Activated naive CD8-positive, alpha-beta T cell treated with anti-CD3 and anti-CD28 coated beads, Interleukin-2, amount 50 U/mL, for 24 hours (primary cell): ENCODE measurements around the gene NSD1.

ENCODE experiments used
- ATAC-seq: fragments of 150-1000 bp; cut with Tn5 transposase; one replicate; pipeline ENCODE4 v1.10.0; 2021
- DNase-seq: peaks from one replicate; pipeline ENCODE4 v3.0.0; 2021
- H3K27ac Mint-ChIP-seq: one replicate; pipeline ENCODE4 v1.8.0; 2021; ENCODE audit warnings: mild to moderate bottlenecking, mixed read lengths
- H3K27me3 Mint-ChIP-seq: one replicate; pipeline ENCODE4 v1.8.0; 2021; ENCODE audit warnings: mixed read lengths
- H3K36me3 Mint-ChIP-seq: one replicate; pipeline ENCODE4 v1.8.0; 2021; ENCODE audit warnings: low read depth, mixed read lengths
- H3K4me1 Mint-ChIP-seq: one replicate; pipeline ENCODE4 v1.8.0; 2021; ENCODE audit warnings: mixed read lengths
- H3K4me3 Mint-ChIP-seq: one replicate; pipeline ENCODE4 v1.8.0; 2021; ENCODE audit warnings: mild to moderate bottlenecking, moderate library complexity, mixed read lengths
- H3K9me3 Mint-ChIP-seq: one replicate; pipeline ENCODE4 v1.8.0; 2021; ENCODE audit warnings: mixed read lengths

NSD1 gene

DNA sequence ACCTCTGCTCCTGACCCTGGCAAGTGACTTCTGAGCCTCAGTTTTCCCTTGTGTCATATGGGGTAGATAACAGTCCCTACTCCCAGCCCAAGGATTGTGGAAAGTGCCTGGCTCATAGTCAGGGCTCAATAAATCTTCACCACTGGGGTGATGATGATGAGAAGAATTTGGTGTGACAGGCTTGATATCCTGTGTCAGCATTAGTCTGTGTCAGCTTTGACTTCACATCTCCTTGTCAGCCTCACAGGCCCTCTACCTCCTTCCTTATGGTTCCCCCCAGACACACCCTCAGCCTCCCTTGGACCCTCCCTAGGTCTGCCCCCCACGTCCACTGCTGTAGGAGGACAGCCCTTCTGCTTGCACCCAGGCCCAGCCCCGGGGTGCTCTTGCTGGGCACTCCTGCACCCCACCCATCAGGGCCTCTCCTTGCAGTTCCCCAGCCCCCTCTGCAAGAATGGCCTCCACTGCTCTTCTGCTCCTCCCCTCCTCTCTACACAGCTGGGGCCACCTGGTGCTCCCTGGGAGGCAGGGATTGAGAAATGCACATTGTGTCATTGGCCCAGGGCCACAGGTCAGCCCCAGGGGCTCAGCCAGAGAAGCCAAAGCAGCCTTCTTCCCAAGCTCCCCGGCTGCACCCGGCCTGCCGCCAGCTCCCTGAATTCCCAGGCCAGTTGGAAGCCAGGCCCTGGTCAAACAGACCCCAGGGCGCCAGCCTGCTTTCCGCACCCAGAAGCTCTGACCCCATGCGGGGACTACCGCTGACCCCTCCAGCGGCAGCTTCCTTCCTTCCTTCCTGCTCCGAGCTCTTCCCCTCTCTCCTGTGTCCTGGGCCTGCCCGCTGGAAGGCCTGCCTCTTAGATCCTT, 39.1 kb upstream of the NSD1 start:
- Mint-ChIP-seq H3K27ac (no peak overlapping the region), H3K36me3 (no peaks in the 10 kb centered on the region), H3K27me3 (peaks cover 4% of the 10 kb centered on the region), H3K4me3 (no peak overlapping the region), H3K9me3 (no peaks in the 10 kb centered on the region), H3K4me1 (no peaks in the 10 kb centered on the region)
- ATAC-seq = no peak
- no peak for DNase-seq

DNA sequence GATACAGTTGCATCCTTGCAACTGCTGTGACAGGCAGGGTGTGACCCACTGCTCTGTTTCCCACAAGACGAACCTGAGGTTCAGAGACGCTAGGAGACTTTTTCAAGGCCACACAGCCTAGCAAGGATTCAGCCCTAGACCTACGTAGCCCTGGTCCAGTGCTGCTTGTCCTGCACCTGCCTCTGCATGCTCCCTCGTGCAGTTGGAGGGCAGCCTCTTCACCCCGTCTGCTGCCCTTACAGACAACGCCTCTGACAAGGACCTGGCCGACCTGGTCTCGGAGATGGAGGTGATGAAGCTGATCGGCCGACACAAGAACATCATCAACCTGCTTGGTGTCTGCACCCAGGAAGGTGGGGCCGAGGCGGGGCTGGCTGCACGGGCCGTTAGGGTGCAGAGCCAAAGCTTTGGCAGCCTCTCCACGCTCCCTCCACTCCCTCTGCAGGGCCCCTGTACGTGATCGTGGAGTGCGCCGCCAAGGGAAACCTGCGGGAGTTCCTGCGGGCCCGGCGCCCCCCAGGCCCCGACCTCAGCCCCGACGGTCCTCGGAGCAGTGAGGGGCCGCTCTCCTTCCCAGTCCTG, 38.4 kb upstream of the NSD1 start:
- H3K27me3 Mint-ChIP-seq = peaks cover 5% of the 10 kb centered on the region
- DNase-seq (no peak), ATAC-seq (no peak)
- no peak overlapping the region for H3K27ac Mint-ChIP-seq
- H3K36me3 Mint-ChIP-seq = no peaks in the 10 kb centered on the region
- no peaks in the 10 kb centered on the region for H3K9me3 Mint-ChIP-seq
- no peaks in the 10 kb centered on the region for H3K4me1 Mint-ChIP-seq
- H3K4me3 Mint-ChIP-seq = no peak overlapping the region

DNA sequence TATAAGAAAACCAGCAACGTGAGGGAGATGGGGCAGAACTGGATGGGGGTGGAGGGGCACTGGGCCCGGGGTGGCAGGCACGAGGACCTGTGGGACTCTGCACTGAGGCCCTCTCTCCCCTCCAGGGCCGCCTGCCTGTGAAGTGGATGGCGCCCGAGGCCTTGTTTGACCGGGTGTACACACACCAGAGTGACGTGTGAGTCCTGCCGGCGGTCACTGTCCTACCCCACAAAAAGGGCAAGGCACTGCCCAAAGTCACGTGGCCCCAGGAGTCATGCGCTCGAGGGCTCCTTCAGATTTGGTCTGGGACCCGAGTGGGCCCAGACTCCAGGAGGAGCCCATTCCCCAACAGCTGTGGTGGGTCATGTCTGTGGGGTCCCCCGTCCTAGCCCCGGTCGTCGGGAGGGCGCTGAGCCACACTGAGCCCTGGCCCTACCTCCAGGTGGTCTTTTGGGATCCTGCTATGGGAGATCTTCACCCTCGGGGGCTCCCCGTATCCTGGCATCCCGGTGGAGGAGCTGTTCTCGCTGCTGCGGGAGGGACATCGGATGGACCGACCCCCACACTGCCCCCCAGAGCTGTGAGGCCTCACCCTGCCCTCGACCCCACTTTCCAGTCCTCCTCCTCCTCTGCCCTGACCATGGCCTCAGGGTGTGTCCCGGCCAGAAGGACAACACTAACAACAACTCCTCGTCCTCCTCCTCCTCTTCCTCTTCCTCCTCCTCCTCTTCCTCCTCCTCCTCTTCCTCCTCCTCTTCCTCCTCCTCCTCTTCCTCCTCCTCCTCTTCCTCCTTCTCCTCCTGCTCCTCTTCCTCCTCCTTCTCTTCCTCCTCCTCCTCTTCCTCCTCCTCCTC, 37.2 kb upstream of the NSD1 start:
- H3K27me3 Mint-ChIP-seq = peaks cover 9% of the 10 kb centered on the region
- ATAC-seq = no peak
- no peak overlapping the region for H3K4me3 Mint-ChIP-seq
- no peak for DNase-seq
- H3K27ac Mint-ChIP-seq = no peak overlapping the region
- H3K4me1 Mint-ChIP-seq = no peaks in the 10 kb centered on the region
- no peaks in the 10 kb centered on the region for H3K36me3 Mint-ChIP-seq
- no peaks in the 10 kb centered on the region for H3K9me3 Mint-ChIP-seq

DNA sequence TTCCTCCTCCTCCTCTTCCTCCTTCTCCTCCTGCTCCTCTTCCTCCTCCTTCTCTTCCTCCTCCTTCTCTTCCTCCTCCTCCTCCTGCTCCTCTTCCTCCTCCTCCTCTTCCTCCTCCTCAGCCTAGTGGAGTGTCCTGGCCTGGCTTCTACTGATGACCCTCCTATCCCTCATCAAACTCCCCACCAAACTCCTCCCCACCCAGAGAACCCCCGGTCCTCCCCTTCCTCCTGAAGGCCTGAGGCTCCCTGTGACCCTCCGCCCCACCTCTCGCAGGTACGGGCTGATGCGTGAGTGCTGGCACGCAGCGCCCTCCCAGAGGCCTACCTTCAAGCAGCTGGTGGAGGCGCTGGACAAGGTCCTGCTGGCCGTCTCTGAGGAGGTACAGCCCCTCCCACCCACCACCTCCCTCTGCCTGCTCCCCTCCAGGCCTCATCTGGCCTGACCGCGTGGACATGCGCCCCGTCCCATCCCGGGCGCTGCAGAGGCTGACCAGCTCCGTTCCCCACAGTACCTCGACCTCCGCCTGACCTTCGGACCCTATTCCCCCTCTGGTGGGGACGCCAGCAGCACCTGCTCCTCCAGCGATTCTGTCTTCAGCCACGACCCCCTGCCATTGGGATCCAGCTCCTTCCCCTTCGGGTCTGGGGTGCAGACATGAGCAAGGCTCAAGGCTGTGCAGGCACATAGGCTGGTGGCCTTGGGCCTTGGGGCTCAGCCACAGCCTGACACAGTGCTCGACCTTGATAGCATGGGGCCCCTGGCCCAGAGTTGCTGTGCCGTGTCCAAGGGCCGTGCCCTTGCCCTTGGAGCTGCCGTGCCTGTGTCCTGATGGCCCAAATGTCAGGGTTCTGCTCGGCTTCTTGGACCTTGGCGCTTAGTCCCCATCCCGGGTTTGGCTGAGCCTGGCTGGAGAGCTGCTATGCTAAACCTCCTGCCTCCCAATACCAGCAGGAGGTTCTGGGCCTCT, 36.3 kb upstream of the NSD1 start:
- H3K27ac Mint-ChIP-seq = no peak overlapping the region
- no peak overlapping the region for H3K4me3 Mint-ChIP-seq
- ATAC-seq (no peak), DNase-seq (no peak)
- H3K36me3 Mint-ChIP-seq = no peaks in the 10 kb centered on the region
- H3K27me3 Mint-ChIP-seq = peaks cover 9% of the 10 kb centered on the region
- no peaks in the 10 kb centered on the region for H3K9me3 Mint-ChIP-seq
- no peaks in the 10 kb centered on the region for H3K4me1 Mint-ChIP-seq

DNA sequence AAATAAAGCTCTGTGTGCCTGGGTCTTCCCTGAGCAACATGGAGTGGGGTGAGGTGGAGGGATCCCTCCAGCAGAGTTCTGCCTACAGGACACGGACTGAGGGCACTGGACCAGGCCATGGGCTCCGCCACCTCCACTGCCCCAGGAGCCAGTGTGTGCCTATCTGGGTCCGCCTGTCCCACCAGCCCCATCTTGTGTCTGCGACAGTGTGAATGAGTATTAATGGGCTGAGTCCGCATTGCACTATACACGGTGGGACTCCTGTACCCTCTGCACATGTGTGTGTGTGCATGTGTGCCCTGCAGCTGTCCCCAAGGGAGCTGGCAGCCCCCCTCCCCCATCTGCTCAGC, 35.5 kb upstream of the NSD1 start:
- H3K27ac Mint-ChIP-seq = no peak overlapping the region
- no peaks in the 10 kb centered on the region for H3K4me1 Mint-ChIP-seq
- H3K27me3 Mint-ChIP-seq = peaks cover 9% of the 10 kb centered on the region
- H3K36me3 Mint-ChIP-seq = no peaks in the 10 kb centered on the region
- ATAC-seq = no peak
- H3K4me3 Mint-ChIP-seq = no peak overlapping the region
- no peak for DNase-seq
- no peaks in the 10 kb centered on the region for H3K9me3 Mint-ChIP-seq

DNA sequence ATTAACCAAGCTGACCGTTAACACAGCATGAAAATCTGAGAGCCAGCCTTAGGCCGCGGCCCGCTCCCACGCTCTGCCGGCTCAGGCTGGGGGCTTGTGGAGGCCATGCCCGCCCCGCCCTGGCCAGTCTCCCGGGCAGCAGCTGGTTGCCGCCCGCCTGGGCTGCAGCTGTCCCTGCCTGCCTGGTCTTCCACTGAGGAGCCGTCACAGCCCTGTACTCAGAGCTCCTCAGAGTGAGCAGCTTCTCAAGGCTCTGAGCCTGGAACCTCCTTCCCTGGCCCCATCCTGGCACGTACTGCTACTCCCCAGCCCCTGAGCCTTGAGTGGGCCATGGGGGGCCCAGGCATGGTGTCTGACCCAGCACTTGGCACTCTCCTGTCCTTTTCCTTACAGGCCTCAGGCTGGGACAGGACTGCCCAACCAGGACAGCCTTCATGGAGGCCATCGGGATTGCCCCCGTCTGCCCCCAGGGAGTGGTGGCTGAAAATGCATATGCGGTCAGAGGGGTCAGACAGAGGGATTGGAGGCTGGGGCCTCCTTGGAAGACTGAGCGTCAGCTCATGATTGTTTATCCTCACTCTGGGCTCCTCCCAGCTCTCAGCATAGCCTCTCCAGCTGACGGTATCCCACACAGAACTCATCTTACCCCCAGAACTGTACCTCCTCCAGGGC, 35.0 kb upstream of the NSD1 start:
- Mint-ChIP-seq H3K27ac (no peak overlapping the region), H3K9me3 (no peaks in the 10 kb centered on the region), H3K36me3 (no peaks in the 10 kb centered on the region), H3K27me3 (peaks cover 9% of the 10 kb centered on the region), H3K4me1 (no peaks in the 10 kb centered on the region), H3K4me3 (no peak overlapping the region)
- ATAC-seq (no peak), DNase-seq (no peak)

DNA sequence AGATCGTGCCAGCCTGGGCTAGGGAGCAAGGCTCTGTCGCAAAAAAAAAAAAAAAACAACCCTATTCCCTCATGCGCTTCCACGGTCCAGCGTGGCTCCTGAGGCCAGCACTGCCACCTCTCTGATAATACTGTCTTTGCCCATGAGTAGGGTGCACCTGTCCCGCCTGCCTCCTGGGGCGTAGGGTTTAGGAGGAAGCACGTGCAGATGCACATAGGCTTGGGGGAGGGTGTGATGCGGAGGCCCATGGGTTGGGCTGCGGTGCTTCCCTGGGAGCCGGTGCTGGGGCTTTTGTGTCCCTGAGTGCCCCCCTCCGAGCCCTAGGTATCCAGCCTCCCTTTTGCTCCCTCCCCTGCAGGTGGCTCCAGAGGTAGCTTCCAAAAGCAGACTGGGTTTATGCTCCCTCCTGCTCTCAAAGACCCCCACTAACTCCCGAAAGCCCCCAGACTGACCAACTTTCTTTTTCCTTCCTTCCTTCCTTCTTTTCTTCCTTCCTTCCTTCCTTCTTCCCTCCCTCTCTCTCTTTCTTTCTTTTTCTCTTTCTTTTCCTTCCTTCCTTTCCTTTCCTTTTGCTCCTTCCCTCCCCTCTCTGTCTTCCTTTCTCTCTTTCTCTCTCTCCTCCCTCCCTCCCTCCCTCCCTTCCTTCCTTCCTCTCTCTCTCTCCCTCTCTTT, 34.0 kb upstream of the NSD1 start:
- H3K9me3 Mint-ChIP-seq = no peaks in the 10 kb centered on the region
- no peak for ATAC-seq
- no peaks in the 10 kb centered on the region for H3K36me3 Mint-ChIP-seq
- H3K27me3 Mint-ChIP-seq = peaks cover 13% of the 10 kb centered on the region
- no peak overlapping the region for H3K27ac Mint-ChIP-seq
- H3K4me1 Mint-ChIP-seq = no peaks in the 10 kb centered on the region
- H3K4me3 Mint-ChIP-seq = no peak overlapping the region
- no peak for DNase-seq

DNA sequence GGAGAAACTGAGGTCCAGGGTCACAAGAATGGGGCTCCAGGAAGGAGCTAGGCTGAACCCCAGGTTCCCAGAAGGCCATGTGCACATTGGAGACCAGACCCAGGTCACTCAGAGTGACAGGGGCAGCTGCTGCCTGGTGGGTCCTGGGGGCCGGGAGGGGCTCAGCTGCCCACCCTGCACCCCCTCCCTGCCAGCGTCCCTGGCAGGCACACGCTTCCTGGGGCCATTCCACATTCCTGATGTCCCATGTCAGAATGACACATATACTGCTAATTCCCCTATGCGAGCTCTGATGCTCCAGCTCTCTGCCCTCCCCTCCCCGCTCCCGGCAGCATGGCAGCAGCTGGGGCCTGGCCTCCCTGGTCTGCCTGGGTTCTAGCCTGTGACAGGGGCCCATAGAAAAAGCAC, 32.9 kb upstream of the NSD1 start:
- Mint-ChIP-seq H3K36me3 (no peaks in the 10 kb centered on the region), H3K27me3 (peaks cover 13% of the 10 kb centered on the region), H3K4me3 (no peak overlapping the region), H3K9me3 (no peaks in the 10 kb centered on the region), H3K4me1 (no peaks in the 10 kb centered on the region), H3K27ac (no peak overlapping the region)
- DNase-seq = no peak
- no peak for ATAC-seq

DNA sequence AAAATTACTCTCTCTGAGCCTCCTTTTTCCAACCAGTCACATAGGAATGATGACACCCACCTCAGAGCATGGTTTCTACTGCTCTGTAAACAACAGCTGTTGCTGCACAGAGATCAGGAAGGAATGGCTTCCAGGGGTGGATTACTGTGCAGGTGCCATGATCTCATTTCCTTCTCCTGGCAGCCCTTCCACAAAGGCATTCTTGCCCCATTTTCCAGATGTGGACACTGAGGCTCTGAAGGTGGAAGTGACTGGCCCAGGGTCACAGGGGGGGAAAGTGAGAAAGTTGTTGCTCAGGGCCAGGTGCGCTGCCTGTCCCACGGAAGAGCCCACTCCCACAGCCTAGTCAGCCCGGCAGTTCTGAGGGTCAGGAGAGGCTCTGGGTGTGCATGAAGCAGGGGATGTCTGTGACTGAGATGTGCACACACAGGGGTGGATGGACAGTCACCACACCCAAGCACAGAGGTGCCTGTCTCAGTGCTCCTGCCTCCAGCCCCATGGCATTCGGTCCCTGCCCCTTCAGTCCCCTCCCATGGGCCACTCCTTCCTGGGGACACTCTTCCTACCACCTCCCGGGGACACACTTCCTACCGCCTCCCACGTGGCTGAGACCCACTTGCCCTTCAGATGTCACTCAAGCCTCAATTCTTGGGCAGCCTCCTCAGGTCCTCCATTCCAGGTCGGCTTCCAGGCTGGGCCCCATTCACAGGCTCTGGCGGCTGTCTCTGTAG, 29.9 kb upstream of the NSD1 start:
- DNase-seq (no peak), ATAC-seq (no peak)
- no peak overlapping the region for H3K4me3 Mint-ChIP-seq
- no peak overlapping the region for H3K27ac Mint-ChIP-seq
- H3K4me1 Mint-ChIP-seq = no peaks in the 10 kb centered on the region
- H3K9me3 Mint-ChIP-seq = no peaks in the 10 kb centered on the region
- H3K36me3 Mint-ChIP-seq = no peaks in the 10 kb centered on the region
- peaks cover 13% of the 10 kb centered on the region for H3K27me3 Mint-ChIP-seq

DNA sequence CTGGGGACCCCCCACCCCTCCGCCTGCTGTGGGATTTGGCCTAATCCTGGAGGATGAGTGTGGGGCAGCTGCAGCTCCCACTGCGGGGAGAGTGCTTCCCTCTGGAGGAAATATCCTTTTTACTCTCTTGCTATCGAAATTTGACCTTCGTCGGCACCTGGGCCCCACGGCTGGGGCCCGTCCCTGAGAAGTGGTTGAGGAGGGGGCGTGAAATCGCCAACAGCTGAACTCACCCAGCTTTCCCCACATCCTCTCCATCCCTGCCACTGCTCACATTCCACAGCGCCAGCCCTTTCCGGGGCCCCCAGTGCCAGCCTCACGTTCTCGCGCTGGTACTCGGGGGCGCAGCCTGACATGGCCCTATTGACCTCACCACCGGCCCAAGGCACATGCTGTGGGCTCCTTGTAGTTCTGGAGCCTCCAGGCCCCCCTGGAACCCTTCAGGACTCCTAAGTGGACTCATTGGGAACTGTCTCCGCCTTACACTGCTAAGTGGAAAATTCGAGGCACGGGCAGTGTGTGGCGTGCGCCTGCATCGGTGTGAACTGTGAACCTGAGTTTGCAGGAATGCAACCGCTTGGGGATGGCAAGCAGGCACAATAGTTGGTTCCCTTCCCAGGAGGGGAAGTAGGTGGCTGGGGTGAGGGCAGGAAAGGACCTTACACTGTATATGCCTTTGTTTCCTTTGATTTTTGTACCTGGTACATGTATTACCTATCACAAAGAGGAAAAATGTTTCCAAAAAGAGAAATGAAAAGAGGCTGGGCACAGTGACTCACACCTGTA, 27.7 kb upstream of the NSD1 start:
- H3K4me3 Mint-ChIP-seq = no peak overlapping the region
- DNase-seq (no peak), ATAC-seq (no peak)
- no peaks in the 10 kb centered on the region for H3K36me3 Mint-ChIP-seq
- no peaks in the 10 kb centered on the region for H3K4me1 Mint-ChIP-seq
- H3K27me3 Mint-ChIP-seq = peaks cover 4% of the 10 kb centered on the region
- H3K9me3 Mint-ChIP-seq = no peaks in the 10 kb centered on the region
- H3K27ac Mint-ChIP-seq = no peak overlapping the region

DNA sequence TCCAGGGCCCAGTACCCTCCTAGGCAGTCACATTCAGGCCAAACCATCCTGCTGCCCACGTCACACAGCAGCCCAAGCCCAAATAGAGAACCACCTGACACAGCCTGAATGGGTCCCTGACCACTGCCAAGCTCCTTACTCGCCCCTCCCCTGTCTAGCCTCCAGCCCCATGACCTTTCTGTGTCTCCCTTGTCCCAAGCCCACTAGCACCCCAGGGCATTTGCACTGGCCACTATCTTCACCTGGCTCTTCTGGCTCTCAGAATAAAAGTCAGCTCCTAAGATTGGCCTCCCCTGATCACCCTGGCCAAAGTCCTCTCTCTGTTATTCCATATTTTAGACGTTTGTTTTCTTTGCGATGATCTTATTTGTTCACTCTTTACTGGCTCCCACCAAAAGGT, 26.4 kb upstream of the NSD1 start:
- no peaks in the 10 kb centered on the region for H3K9me3 Mint-ChIP-seq
- ATAC-seq (no peak), DNase-seq (no peak)
- H3K27ac Mint-ChIP-seq = no peak overlapping the region
- no peaks in the 10 kb centered on the region for H3K4me1 Mint-ChIP-seq
- no peak overlapping the region for H3K4me3 Mint-ChIP-seq
- H3K36me3 Mint-ChIP-seq = no peaks in the 10 kb centered on the region
- peaks cover 4% of the 10 kb centered on the region for H3K27me3 Mint-ChIP-seq

DNA sequence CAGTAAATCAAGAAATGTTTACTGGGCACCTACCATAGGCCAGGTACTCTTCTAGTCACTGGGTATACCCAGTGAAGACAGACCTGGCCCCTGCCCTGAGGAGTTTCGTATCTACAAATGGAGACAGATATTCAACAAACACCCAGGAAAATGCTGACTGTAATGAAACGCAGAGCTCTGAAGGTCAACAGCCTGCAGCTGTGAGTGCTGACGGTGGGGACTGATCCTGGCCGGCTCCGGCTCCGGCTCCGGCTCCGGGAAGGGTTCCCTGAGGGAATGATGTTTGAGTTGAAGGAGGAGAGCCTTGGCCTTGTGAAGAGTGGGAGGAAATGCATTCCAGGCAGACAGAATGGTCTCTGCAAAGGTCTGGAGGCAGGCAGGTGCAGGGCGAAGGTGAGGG, 23.8 kb upstream of the NSD1 start:
- DNase-seq (no peak), ATAC-seq (no peak)
- no peaks in the 10 kb centered on the region for H3K36me3 Mint-ChIP-seq
- no peaks in the 10 kb centered on the region for H3K9me3 Mint-ChIP-seq
- H3K27me3 Mint-ChIP-seq = no peaks in the 10 kb centered on the region
- H3K4me1 Mint-ChIP-seq = peaks cover 4% of the 10 kb centered on the region
- H3K4me3 Mint-ChIP-seq = no peak overlapping the region
- H3K27ac Mint-ChIP-seq = no peak overlapping the region
